Measurements from ENCODE around the gene PRKCE.

DNA sequence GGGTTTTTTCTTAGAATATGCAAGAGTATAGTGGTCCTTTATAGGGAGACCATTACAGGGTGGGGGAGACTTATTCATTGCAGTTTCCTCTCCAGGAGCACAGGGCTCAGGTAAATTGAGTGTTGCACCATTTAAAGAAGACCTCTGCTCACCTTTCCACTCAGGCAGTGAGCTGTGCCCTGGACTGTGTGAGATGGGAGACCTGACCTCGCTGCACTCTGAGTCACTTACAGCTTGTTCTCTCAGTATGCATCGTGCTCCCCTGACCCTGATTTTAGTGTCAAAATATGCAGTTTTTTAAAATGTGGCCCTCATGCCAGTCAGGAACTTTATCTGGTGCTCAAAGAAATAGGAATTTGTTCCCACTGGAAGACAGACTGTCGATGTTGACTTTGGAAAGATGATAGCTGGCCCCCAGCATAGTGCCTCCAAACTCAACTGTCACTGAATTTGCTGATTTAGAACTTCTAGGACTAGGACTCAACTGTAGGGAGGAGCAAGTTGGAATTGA is 499.0 kb downstream of the PRKCE start:
- TF ChIP-seq, protein P1, sequence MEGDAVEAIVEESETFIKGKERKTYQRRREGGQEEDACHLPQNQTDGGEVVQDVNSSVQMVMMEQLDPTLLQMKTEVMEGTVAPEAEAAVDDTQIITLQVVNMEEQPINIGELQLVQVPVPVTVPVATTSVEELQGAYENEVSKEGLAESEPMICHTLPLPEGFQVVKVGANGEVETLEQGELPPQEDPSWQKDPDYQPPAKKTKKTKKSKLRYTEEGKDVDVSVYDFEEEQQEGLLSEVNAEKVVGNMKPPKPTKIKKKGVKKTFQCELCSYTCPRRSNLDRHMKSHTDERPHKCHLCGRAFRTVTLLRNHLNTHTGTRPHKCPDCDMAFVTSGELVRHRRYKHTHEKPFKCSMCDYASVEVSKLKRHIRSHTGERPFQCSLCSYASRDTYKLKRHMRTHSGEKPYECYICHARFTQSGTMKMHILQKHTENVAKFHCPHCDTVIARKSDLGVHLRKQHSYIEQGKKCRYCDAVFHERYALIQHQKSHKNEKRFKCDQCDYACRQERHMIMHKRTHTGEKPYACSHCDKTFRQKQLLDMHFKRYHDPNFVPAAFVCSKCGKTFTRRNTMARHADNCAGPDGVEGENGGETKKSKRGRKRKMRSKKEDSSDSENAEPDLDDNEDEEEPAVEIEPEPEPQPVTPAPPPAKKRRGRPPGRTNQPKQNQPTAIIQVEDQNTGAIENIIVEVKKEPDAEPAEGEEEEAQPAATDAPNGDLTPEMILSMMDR (conservative IDR thresholded peaks at IDR 0.05 in 1 of 2, IDR thresholded peaks at IDR 0.05 in 1 of 2; ENCODE audit: extremely low read depth in 1 of 2, insufficient read depth in 1 of 2, low read depth in 1 of 2, low read length in 2 of 2), result no peak
- no peak for TF ChIP-seq EZH2 (IDR thresholded peaks at IDR 0.05; ENCODE audit: borderline replicate concordance, low read length)

Measured in mammary epithelial cell (primary cell).